NCI-H226 (cell line): ENCODE data around the gene CNBP.
"Not testable (repeated sequence)": the region's sequence is repeated elsewhere in the genome, so short reads cannot be mapped to it uniquely, and the experiment has no call there.

ENCODE experiments used
- DNase-seq: peaks from one replicate; pipeline ENCODE4 v3.0.0-alpha.2; 2015

CNBP gene

DNA sequence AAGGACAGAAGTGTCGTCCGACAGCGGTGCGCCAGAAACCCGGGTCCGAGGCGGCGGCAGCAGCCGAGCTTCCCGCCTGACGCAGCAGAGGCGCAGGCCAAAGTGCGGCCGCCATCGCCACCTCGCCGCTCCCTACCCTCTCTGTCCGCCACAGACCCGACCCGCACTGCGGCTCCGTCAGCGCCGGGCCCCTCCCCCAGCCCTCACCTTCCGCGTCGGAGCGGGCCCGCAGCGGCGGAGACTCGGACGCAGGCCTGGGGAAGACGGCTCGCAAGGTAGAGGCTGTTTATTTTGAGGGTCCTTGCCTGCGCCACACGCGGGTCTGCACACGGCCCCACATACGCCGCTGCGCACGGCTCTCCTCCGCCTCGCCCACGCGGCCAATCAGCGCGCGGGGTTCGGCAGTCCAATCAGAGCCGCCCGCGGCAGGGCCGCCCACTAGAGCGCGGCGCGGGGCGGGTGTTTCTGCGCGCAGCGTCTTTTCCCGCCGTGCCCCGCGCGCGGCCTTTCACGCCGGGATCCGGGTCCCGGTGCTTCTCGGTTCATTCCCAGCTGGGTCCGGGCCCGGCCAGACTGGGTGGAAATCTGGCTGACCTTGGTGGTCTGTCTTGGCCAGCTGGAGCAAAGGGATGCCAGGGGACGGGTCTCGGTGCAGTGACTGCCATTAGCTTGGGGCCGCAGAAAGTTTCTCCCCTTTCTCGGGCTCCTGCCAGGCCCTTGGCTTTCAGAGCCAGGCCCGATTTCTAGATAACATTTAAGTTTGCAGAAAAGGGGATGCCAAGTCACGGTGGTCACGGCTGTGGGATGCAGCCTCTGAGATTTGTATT is at the start of gene CNBP:
TSS of gene CNBP (minus strand) at position 328 of the 827 bp plus-strand sequence. CDS start 12,139 bp downstream, outside the sequence.
- peak; percentile 95 for DNase-seq

DNA sequence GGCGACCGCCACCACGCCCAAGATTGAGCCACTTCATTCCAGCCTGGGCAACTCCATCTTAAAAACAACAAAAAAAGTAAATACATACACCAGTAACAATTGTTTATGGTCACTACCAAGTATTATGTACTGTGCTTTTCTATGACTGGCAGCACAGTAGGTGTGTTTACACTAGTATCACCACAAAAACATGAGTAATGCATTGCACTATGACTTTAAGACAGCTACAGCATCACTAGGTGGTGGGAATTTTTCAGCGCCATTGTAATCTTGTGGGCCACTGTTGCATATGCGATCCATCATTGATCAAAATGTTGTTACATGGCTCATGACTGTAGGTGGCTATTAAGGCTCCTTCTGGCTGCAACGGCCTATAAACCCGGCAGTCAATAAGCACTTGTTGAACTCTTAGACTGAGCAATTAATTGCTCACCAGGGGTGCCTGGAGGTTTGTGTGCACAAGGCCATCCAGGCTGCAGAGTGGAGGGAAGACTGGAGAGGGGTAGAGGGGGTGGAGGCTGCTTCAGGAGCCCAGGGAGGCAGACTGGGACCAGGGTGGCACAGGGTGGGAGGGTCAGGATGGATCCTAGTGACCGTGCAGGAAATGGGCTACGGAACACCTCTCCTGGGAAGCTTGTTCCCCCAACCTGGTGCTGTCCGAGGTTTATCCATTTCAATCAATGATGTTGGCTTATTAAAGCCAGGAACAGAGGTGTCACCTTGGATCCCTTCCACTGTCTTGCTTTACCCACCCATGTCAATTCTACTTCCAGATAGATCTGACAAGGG is 47.8 kb upstream of the CNBP start:
- DNase-seq: no peak

DNA sequence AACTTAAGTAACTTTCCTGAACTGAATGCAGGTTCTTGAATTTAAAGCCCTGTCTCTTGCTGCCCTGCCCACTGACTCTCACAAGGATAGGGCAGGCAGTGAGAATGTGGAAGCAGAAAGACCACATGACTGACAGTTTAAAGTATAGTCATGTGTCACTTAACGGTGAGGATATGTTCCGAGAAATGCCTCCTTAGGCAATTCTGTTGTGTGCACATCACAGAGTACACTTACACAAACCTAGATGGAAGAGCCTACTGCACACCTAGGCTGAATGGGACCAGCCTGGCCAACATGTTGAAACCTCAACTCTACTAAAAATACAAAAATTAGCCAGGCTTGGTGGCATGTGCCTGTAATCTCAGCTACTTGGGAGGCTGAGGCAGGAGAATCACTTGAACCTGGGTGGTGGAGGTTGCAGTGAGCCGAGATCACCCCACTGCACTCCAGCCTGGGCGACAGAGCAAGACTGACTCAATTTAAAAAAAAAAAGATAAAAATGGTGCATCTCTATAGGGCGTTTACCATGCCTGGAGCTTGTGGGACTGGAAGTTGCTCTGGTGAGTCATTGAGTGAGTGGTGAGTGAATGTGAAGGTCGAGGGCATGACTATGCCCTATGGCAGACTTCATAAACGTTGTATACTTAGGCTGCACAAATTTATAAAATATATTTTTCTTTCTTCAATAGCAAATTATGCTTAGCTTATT is 46.8 kb upstream of the CNBP start:
- peak; percentile 84 for DNase-seq

DNA sequence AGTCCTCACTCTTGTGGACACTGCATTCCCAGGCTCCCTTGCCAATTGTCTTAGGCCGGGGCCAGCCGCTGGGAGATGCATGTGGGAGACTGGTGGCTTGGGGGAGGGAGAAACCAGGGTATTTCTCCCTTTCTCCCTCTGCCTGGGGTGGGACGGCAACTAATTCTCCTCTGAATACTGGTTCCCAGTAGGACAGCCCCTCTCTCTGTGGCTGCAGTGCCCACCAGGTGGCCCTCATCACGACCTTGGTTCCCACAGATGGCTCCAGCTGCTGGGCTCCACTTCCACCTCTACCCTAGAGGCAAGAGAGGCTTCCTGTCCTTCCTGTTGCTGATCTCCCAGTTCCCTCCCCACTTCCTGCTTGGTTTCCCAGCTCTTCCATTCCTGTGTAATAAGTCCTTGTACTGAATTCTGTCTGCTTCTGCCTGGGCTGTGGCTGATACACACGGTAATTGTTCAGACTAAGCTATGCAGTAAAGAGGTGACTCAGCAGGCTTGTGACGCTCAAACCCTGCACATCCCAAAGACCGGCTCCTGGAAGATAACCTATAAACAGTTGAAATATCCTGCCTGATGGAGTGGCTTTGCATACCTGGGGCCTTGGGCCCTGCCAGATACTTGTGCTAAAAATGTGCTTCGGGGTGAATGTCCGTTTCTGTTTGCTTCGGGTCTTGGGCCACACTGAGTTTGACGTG is 45.3 kb upstream of the CNBP start:
- peak; percentile 80 for DNase-seq

DNA sequence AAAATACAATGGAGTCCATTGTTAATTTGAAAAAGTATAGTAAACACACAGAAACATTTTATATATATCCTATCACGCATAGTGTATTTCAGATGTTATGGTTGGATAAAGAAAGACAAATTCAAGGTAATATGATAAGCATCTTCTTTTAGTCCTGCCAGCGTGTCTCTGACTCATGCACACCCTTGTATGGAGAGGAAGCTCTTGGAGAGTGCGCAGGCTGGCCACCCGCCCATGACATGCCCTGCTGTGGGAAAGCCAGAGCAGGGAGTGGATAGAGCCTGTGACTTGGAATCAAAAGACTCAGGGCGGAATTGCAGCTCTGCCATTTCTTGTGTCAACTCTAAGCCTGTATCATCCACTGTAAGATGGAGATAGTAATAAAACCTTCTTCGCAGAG is 42.7 kb upstream of the CNBP start:
- DNase-seq: peak; percentile 72

DNA sequence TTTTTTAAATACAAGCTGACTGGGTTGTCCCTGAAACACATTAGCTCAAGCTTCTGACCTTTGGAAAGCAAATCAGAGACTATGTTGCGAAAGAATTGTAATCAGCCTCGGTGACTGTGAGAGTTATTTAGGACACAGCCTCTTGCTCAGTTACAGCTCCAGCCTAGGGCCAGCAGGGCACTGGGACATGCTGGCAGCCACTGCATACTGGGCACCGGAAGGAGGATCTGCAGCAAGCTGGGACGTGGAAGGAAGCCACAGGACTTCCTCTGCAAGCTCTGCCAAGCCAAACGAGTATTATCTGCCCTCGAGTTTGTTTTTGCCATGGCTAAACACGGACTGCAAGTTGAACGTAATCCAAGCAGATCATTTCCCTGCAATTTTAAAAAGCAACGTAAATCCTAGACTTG is 41.3 kb upstream of the CNBP start:
- DNase-seq: peak; percentile 37

DNA sequence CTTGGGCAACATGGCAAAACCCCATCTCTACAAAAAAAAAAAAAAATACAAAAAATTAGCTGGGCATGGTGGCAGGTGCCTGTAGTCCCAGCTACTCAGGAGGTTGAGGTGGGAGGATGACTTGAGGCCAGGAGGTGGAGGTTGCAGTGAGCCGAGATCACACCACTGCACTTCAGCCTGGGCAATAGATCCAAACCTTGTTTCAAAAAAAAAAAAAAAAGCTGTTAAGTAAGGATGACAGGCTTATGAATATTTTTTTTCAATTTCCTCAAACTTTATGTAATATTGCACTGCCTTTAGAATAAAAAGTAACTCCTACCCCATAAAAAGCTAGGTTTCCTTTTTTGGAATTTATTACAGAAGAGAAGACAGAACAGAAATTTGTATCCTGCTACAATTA is 40.7 kb upstream of the CNBP start:
- not testable (repeated sequence) for DNase-seq

DNA sequence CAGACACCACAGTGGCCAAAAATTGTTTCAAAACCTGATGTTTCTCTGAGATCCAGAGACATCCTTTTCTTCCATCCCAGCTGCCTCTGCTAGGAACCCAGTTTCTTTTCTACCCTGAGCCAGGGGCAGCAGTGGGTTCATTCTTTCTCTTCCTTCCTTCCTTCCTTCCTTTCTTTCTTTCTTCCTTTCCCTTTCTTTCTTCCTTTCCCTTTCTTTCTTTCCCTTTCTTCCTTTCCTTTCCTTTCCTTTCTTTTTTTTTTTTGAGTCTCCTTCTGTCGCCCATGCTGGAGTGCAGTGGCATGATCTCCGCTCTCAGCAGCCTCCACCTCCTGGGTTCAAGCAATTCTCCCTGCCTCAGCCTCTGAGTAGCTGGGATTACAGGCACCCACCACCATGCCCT is 35.0 kb upstream of the CNBP start:
- DNase-seq: no peak

DNA sequence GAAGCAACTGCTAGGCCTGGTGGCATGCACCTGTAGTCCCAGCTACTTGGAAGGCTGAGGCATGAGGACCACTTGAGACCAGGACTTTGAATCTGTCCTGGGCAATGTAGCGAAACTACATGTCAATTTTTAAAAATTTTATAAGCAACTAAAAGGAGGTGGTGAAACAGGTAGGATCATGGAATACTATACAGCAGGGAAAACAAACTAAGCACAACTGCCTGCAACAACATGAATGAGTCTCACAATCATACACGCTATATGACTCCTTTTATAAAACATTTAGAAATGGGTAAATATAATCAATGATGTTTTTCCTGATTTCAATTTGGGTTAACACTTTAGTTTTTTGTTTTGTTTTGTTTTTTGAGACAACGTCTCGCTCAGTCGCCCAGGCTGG is 29.5 kb upstream of the CNBP start:
- no peak for DNase-seq

DNA sequence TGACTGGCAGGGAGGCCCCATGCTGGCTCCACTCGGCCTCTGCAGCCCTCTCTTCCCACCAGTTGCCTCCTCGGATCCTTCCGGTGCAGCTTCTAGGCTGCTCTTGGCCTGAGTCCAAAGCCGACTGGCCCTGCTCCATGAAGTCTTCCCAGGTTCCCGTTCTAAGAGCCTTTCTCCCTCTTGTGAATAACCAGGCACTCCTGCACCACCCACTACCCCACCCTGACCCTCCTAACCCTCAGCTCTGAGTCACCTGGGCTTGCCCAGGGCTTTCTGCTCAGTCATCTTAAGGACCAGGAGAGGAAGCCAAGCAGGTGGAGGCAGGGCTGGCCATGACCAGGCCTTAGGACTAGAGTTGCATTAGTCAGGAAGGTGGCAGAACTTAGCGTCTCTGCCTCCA is 28.1 kb upstream of the CNBP start:
- peak; percentile 99 for DNase-seq

DNA sequence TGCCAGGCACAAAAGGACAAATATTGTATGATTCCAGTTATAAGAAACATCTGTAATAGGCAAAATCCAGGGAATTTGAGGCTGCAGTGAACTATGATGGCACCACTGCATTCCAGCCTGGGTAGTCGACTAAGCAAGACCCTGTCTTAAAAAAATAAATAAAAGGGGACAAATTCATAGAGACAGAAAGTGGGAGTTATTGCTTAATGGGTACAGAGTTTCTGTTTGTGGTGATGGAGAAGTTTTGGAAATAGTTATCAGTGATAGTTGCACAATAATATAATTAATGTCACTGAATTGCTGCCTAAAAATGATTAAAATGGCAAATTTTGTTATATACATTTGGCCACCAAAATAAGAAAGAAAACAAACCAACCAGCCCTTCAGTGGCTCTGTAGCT is 27.6 kb upstream of the CNBP start:
- DNase-seq: no peak

DNA sequence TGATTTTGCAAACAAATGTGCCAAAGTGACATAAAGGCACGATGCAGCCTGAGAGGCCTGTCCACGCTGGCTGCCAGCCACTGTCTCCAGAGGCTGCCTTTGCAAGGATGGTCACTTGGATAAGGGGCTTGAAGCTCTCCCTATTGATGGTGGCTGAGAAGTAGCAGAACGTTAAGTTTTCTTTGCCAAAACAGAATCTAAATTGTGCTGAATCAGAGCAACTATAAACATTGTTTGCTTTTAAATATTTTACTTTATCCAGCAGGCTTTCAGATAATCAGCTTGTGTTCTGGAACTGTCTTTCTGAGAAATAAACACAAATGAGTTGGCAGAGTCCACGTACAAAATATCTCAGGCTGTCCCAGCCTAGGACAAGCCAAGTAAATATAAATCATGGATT is 23.8 kb upstream of the CNBP start:
- no peak for DNase-seq

DNA sequence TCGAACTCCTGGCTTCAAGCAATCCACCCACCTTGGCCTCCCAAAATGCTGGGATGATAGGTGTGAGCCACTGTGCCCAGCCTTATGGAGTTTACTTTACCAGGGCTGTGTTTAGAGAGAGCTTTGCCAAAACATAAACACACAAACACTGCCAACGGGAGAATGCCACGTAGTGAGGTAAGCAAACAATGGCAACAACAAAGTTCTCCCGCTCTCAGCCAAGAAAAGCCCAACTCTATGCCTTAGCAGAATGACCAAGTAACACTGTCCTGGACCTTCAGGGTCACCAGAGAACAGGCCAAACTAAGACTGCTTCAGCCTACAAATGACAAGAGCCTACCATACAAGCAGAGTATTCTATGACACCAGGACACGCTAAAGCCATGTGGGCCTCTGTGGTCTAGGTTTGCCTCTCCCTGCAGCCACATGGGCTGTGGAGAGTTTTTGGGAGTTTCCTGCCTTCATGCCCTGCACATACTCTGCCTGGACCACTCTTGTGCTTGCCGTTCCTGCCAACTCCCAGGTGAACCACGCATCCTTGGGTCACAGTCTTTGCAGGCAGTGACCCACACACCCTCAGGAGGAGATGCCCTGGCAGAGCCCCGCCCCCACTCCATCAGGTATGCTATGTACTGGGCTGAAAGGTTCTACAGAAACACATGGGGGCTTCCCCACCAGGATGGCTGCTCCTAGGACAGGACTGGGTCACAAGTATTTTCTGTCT is 21.6 kb upstream of the CNBP start:
- DNase-seq: no peak

DNA sequence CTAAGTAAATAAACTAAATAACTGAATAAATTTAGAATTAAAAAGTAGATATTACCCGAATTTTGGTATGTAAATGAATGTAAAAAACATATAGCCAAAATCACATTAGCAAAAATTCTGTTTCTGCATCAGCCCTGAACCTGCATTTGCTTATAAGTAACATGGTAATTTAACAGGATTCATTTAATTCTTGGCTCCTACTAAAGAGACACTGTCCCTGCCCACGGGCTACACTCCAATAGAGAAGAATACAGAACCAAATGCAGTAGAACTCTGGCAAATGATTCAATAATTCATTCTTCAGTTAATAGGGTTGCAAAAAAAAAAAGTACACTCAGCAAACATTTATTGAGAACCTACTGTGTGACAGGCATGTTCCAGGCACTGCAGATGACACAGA is 20.8 kb upstream of the CNBP start:
- DNase-seq: no peak

DNA sequence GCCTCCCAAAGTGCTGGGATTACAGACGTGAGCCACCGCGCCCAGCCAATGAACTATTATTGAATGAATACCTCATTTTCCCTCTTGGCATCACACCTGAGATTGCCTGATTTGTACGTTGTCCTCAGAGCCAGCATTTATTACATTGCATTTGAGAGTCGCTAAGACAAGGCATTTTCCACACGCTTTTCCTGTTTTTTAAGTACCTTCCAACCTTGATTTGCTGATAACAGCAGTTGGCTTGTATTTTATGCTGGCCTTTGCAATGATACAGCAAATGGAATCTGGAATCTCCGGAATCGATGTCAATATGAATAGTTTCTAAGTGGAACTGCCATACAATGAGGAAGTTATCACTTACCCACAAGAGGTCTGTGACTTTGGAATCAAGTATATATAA is 15.7 kb upstream of the CNBP start:
- DNase-seq: no peak

DNA sequence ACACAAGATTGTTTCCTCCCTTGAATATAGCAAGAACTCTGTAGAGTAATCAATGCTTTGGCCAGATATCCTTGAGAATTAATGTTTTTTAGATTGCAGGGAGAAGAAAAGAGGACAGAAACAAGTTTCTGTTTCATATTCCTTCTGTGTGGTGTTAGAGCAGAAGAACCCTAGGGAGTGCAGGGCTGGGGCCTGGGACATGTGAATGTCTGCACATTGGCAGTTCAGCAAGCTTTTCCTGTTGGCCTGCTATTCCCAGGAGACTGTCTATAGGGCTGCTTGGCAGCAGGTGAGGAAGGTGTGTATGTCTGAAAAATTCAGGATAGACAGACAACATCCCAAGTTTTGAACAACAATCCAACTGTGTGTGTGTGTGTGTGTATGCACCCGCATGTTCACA is 13.6 kb upstream of the CNBP start:
- DNase-seq: no peak

DNA sequence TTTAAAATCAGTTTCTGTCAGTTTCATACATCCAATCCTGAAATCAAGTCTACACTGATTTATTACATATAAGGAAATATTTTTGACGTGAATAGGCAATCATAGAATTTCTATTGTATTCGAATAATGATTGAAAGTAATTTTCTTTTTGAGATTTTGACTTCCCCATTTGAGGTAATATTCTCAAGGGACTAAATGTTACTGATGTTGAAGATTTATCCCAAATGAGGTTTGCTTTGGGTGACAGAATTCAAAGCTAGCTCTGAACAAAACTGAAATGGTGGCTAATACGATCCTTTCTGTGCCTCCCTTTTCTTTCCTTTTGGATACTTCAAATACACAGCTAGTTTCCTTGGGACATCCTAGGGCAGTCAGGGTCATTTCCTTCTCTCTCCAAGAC is 12.9 kb upstream of the CNBP start:
- DNase-seq: no peak

DNA sequence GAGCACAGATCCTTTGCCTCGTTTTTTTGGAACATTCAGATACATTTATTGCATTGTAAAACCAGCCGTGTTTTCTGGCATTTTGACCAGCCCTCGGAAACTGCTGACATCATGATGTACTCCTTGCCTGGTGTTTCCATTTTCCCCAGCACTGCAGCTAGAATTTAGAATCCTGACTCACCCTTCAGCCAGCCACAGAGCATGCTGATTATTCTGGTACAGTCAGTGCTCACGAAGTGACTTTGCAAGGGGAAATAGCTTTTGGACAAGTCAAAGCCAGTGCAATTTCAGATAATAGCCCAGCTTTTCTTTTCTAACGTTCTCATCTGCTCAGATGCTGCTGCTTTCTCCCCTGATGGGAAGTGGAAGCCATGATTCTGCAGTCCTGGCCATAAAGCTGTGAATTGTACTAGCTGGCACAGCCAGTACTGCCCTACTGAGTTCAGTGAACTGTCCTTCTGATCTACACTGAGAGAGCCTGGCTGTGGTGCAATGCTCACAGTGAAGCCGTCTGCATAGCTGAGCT is 12.1 kb upstream of the CNBP start:
- DNase-seq: peak; percentile 92

DNA sequence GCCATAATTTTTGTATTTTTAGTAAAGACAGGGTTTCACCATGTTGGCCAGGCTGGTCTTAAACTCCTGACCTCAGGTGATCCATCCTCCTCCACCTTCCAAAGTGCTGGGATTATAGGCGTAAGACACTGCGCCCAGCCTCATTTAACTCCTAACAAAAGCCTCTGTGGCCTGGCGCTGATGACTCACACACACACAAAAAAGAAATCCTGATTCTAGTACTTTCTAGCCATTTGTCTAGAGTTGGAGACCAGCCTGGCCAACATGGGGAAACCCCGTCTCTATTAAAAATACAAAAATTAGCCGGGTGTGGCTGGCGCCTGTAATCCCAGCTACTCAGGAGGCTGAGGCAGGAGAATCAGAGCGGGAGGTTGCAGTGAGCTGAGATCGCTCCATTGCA is 6.1 kb upstream of the CNBP start:
- DNase-seq: not testable (repeated sequence)

DNA sequence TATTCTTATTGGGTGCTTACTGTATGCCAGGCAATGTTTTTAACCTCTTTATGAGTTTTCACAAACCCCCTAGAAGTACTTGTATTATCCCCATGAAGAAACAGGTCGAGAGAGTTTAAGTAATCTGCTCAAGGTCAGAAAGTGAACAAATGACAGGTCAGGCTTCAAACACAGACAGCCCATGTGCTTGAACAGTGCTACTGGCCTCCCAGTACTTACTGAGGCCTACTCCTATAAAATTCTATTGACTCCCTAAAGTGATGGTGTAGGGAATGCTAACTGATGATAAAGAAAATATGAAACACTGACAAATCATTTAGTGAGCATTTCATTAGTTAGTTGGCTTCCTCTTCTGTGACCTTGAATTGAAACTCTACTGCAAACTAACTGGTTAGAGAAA is 4.2 kb upstream of the CNBP start:
- no peak for DNase-seq

DNA sequence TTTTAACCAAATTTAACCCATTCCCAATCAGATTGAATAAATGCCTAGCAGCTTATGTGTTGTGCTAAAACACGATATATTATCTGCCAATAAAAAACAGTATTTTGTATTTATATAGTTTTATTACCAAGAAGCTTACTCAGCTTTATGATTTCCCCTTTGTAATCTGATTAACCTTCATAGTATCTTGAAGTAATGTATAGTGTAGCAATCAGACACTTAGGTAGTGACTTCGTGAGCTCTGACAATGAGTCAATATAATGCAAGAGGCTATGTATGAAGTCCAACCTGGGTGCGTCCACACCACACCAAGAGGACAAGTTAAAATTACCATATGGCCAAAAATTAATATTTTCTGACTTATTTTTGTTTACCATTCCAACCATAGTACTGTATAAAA is 2.1 kb upstream of the CNBP start:
- DNase-seq: no peak
